Posterior cingulate gyrus (tissue), 11 donors: ENCODE results near the gene SORCS3.
A peak's percentile ranks its signal among the peaks of the same experiment; 100 is the strongest.

Experiments used
- DNase-seq, 10 donors: peaks; one replicate each; pipeline versions ENCODE4 v3.0.0 to v3.0.0-alpha.2; 2020 to 2021; ENCODE audit warnings: mixed read lengths in 3 of 10
- intact Hi-C: fragments of 100-400 bp; cut with DNase I; formaldehyde crosslinking; loops from one replicate; pipeline ENCODE4 v1.15.1; 2023

Gene SORCS3

DNA sequence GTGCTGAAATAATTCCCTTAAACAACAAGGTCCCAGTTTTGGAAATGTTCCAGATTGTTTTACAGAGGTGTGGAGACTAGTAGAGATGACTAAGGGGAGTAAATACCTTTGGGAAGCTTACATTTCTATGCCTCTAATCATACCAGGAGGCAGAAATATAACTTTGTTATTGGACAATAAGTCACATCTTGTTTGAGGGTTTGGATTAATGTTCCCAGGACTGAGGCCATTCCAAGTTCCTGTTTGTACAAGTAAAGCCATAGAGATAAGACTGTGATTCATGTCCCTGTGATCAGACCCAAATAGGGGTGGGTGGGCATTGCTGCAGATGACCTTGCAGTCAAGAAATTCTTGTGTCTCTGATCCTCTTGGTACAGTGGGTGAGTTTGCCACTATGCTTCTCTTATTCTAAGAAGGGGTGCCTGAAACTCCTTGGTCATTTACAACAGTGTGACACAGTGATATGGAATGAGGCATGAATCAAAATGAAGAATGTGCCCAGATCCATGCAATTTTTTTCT, 508.3 kb downstream of the SORCS3 start:
- intact Hi-C loops: no loop called here
- no peak for DNase-seq

DNA sequence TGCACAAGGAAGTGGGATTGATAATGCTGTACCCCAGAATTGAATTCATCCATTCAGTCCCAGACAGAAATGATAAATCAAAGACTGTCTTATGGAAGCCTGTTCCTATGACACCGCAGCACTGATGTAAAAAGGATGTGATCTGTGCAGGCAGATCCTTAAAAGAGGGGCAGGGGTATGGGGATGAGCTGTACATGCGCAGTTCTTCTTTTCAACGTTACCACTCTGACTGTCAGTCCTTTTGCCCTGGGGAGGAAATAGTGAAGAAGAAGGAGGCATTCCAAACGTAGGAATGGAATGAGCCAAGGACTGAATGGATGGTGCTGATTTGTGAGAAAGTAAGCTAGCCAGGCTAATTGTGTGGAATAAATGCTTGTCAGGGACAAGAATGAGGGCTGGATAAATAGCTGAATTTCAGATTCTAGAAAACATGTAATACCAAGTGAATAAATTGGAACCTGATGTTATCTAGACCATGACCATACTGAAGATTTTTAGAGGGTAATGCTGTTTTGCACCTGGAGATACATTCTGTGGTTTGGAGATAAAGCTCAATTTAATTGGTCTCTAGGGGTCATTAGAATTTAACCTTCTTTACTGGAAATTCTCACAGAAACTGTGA, 509.3 kb downstream of the SORCS3 start:
- intact Hi-C loops: no loop called here
- no peak for DNase-seq

DNA sequence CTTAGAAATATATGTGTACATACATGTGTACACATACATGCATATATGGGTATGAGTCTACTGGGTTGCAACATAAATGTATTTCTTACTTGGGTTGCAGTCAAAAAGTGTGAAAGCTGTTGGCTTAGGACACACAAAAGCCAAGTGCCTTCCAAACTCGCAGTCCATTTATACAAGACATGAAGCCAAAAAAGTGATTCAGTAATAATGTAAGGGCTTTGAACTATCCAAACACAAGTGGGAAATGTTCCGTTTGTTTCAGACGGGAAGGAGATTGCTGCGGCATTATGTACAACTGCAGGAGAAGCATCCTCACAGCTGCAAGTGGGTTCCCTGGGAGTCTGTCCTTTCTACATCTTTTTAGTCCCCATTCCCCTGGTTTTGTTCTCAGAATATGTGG, 513.6 kb downstream of the SORCS3 start:
- no peak for DNase-seq
- intact Hi-C loops: no loop called here

DNA sequence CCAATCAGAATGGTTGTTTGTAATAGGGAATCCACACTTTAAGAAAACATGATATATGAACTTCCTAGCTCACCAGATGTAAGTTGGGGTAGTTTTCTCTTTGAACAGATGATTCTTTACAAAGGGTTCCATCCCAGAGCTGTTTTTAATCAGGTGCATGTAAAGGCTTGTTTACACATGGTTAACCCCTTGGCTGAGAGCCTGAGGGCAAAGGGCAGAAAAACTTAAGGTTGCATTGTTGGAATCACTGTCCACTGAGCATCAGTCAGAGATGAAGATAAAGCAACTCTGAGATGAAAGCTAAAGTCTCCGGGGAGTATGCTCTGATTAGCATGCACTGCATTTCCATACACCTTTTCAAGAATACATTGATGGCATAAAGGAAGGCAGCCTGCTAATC, 518.2 kb downstream of the SORCS3 start:
- DNase-seq: no peak
- intact Hi-C loops: no loop called here

DNA sequence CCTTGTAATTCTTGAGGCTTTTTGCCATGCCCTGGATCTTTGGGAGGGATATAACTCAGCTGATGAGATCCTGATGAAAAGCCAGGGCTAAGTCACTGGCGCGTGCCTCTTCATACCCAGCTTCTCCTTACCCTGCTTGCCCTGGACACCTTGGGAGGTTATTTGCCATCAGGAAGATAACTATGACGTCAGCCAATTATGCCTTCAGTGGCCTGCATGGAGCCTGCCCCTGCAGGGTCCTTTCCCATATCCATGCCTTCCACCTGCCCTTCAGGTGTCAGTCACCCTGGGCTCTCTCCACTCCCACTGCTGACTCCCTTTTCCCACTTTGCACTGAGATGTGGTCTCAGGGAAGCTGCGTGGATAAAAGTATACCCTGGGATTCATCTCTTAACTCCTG, 520.1 kb downstream of the SORCS3 start:
- DNase-seq: no peak
- intact Hi-C loops: no loop called here

DNA sequence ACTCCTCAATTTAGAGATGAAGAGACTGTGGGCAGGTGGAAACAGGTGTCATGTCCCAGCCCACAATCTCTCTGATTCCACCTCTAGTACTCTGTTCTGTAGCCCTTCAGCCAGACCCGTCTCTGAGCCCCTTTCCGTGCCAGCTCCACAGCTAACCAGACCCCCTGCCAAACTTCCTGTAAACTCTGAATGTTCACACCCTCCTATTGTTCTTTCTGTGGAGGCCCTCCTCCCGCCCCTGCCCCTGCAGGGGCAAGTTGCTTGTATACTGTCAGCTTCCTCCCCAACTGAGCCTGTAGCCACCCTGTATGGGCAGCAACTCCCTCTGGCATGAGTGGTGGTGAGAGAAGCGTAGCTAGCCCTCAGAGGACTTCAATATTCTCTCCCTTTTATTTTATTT, 520.7 kb downstream of the SORCS3 start:
- intact Hi-C loops: no loop called here
- peak in 1 of 10 donors; percentile 56 for DNase-seq

DNA sequence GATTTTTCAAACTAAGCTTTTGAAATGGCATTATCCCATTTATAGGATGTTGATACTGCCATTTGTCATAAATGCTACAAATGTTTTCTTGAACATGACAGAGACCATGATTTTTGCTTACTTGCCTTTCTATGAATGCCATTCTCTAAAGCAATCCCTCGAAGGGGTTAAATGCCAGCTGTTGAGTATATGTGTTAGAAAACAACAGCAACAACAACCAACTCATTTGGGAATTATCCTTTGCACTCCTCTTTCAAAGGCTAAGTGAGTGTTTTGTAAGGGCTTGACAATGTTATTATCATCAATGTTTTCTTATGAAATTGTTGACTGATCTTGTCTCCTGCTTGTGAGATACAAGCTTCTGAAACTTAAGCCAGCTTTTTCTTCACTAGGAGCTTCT, 529.4 kb downstream of the SORCS3 start:
- intact Hi-C loops: no loop called here
- DNase-seq: no peak

DNA sequence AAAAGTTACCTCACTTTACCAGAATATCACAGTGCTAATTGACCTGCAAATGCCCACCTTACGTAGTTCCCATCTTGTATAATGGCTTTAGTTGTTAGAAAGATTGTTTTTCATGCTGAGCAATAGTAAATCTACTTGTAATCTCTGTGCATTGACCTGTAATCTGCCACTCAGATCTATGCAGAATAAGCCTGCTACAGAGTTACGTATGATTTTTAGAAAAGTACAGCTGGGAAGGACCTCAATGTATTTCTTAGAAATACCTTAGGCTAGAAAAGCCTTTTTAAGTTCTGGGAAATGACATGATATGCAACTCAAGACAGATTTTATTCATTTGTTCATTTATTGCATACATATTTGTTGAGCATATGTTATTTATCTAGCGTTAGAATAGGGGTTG, 530.9 kb downstream of the SORCS3 start:
- intact Hi-C loops: no loop called here
- no peak for DNase-seq

DNA sequence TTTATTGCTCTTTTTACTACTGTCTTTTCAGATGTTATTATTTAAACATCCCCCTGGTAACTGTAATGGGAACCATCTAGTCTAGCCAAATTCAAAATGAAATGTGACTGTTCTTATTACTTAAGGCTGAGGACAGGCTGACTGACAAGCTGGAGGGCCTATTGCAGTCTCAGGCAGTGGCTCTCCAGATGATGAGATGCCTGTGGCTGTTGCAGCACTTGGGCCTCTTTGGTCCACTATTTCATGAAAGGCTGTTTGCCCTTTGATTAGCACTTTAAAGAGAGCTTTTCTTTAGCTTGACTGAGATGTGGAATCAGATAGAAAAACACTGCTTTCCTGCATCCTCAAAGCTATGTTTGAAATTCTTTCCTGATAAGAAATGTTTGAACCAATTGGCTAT, 540.5 kb downstream of the SORCS3 start:
- intact Hi-C loops: no loop called here
- DNase-seq: no peak

DNA sequence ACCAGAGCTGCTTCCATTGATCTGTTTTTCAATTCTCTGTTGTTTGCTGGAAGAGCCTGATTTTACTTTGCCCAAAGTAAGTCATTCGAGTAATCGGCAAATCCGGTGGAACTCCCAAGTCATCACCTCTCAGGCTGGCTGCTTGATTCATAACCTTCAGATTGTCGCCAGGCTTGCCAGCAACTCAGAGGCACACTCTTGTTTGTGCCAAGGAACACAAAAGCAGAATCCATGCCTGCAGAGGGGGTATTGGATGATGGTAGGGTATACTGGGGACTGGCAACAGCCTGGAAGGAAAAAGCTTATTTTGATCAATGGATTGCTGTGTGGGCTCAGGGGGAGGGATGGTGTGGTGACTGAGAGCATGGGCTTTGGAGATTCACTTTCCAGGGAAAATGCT, 542.4 kb downstream of the SORCS3 start:
- intact Hi-C loops: no loop called here
- DNase-seq: peak in 2 of 10 donors; percentile 21 to 62

DNA sequence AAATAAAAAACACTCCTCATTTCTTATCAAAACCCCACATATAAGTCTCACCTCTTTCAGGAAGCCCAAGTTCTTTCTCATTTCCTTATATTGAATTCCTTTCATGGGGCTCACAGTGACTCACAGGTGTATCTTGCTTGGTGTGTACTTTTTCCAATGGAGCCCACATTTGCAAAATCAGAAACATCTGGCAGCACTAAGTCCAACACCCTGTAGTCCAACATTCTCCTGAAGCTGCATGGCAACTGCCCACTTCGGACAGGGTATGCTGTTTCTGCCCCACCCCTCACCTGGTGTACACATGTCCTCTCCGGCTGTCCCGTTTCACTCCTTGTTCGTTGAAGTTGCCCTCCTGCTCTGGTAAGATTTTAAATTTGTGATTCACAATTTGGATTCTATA, 544.1 kb downstream of the SORCS3 start:
- intact Hi-C loops: no loop called here
- DNase-seq: peak in 2 of 10 donors; percentile 20 to 79

DNA sequence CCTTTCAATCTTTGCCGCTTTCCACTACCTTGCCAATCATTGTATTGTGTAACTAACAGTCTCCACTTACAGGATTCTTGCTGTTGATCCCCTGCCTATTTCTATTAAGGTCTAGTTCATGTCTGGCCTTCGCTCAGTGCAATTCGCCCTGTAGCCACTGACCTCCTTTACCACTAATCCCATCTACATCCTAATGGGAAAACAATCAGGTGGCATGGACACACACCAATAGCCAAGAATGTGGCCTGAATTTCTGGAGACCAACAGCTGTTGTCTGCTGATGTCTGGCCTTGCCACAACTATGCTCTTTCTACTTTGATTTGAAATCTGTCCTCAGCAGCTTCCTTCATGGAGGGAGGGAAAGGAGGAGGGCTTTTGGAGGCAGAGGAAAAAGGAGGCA, 546.2 kb downstream of the SORCS3 start:
- no peak for DNase-seq
- intact Hi-C loops: no loop called here

DNA sequence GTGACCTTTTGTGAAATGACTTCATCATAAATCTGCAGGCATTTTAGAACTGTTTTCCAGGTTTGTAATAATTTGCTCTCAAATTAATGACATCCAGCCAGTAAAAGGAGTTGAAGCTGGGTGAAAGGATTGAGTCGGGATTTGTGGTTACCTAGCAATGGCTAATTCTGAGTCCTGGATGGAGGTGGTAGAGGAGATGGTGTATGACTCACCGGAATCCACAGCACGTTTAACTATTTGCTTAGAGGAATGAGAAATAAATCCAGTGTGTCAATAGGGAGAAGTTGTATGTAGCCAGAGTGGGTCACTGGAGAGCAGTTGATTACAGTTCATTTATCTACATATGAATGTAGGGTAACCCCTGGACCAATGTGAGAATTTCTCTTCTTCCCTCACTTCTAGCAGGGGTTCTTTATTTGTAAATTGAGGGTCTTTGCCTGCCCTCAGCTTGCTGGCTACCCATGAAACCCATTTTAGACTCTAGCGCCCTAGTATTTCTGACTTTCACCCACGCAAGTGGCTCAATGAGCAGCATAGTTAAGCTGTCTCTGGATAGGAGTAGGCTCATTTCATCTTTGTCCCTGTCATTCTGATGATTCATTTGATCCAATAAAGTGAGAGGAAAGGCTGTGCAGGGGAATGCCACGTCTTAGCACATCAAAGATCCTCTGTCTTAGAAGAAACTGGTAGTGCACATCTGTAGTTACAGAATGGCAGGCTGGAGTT, 547.8 kb downstream of the SORCS3 start:
- intact Hi-C loops: no loop called here
- DNase-seq: peak in 1 of 10 donors; percentile 19

DNA sequence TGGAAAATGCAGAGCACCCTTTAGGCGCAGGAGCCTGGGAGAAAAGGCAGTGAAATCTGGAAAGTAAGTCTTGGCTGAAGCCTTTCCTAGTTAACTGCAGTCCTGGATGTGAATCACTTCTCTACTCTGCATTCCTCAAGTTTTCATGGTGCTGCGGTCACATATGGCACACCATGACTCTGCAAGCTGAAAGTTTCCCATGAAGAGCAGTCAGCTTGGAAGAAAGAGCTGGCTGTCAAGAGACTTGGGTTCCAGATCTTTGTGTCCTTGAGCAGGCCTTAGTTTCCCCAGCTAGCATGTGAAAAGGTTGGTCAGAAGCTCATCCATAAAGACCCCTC, 548.3 kb downstream of the SORCS3 start:
- DNase-seq: no peak
- intact Hi-C loops: no loop called here

DNA sequence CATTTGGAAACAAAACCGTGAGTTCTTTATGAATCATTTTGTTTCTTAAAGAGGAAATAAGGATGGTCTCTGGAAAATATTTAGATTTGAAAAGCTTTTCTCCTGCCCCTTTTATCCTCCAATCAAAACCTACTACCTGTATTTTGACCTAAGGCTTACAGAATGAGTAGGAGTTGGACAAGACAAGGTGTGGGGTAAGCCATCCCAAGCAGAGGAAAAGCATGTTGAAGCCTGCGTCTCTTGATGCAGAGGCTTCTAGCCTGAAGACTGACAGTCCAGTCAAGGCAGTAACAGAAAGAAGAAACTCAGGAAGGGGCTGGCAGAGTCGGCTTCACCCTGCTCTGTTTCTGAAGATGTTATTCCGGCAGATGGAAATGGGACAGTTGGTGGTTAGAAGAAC, 551.1 kb downstream of the SORCS3 start:
- DNase-seq: no peak
- intact Hi-C loops: no loop called here

DNA sequence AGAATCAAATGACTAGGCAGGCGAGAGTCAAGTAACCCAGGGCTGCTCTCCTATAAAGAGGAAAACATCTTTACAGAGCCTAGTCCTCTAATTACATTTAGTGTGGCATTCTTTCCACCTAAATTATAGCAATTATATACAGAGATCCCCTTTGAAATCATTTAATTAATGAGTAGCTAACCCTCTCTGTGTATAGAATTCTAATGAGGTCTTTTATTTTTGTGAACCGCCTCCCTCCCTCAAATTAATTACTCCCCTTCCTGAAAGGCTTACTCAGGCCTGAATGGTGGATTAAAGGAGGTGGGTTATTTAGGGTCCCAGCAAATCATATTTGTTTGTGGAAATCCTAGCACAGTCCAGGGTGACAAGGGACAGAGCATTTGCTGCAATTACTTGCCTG, 551.8 kb downstream of the SORCS3 start:
- intact Hi-C loops: no loop called here
- no peak for DNase-seq

DNA sequence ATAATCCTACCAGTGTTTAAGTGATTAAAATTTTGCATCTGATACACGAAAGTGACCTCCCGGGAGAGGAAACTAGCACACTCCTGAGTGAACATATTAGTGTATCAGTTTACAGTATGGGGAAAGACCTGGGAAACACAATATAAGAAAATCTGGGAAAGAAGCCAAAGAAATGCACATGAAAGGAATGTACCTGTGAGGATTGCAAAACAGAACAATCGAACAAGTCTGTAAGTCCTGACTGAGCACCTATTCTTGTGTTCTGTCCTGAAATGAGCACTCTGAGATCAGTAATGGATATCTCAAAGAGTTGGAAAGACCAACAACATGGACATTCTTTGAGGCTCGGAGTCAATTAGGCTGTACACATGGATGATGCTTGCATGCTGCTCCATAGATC, 554.7 kb downstream of the SORCS3 start:
- intact Hi-C loops: no loop called here
- no peak for DNase-seq

DNA sequence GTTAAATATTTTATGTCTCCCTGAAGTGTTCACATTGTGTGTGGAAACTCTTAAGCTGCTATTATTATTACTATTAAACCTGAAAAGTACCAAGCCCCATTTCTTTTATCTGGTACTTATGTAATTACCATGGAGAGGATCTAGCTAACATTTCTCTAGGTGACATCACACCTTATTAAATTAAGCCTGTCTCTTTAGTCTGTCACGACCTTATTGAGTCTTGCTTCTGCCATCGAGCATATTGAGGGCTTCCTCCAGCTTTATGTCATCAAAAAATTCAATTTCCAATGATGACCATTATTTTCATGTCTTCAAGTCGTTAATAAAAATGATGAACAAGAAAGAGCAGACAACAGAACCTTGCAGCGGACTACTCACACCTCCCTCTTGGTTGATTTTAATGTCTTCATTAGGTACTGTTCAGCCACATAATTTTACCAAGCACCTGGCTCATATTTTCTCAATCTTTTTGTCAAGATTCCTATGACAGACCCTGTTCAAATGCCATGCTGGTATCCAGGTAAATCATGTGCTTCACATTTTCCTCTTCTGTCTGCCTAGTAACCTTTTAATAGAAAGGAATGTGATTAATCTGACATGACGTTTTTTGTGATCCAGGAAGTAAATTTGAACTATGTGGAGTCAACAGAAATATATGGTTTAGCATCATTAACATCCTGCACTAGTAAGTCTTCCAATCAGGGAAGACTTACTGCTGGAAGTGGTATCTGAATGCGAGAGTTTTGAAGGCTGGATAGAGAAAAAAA, 556.7 kb downstream of the SORCS3 start:
- intact Hi-C loops: no loop called here
- DNase-seq: no peak

DNA sequence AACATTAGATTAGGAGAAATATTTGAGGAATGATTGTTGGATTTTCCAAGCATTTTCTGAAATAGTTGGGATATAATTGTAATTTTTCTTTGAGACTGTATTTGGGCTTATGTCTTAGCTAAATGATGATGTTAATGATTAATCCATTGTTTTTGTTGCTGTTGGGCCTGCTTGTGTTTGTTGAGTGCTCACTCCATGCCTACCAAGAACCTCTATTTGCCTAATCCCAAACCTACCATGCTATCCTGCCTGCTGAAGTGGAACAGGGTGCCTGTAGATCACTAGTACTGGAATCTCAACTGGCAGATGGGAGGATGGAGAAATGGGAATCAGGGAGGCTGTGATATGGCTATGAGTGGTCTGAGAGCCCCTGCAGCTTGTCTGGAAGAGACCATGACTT, 565.5 kb downstream of the SORCS3 start:
- no peak for DNase-seq
- intact Hi-C loops: no loop called here

DNA sequence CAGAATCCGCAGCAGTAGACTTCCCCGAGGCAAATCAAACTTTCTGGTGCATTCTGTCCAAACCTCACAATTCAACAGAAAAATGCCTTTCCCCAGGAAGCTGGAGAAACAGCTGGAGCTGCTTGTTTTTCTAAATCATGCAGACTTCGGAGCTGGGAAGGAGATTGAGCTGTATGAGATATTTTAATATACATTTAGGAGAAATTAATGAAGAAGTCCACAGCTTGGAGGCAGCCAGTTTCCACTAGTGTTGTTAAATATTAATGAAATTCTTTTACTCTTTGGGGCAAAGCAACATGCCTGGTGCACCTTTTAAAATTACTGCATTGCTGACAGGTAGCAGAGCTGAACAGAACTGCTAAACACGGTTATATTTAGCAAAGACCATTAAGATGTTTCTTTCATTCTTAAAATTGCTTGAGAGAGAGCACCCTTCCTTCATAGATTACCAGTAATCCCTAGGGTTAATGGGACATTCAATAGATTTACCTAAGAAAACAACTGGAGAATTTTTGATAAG, 566.4 kb downstream of the SORCS3 start:
- no peak for DNase-seq

DNA sequence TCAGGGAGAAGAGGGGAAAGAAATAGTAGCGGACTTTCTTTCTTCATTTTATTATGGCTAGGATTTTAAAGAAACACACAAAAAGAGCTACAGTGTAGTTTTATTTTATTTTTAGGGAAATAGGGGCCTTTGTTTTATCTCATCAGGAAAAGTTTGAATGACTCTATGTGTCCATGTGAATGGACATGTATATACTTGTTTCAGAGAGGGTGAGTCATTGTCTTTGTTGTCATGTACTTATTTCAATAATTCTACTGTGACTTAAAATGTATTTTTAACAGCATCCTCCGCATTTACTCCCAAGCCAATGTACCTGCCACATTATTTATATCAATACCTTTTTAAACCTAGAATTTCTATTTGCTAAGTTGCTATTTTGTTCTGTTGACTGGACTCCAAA, 569.5 kb downstream of the SORCS3 start:
- DNase-seq: no peak
- intact Hi-C loops: no loop called here

More for the DNA sequence above, 566.4 kb downstream of the SORCS3 start:
- intact Hi-C loops: no loop called here
